HG02840 (cell line): ENCODE data around the gene BCAP29.
A peak's percentile ranks its signal among the peaks of the same experiment; 100 is the strongest.
"Not testable (repeated sequence)": the region's sequence is repeated elsewhere in the genome, so short reads cannot be mapped to it uniquely, and the experiment has no call there.

Source experiments
- ATAC-seq: cut with Tn5 transposase; IDR thresholded peaks from one replicate; pipeline ENCODE4 v1.9.1; 2021; ENCODE audit warnings: mild to moderate bottlenecking, moderate library complexity, moderate number of reproducible peaks; ENCODE audit not compliant: unreplicated experiment, low FRiP score

BCAP29 gene

DNA sequence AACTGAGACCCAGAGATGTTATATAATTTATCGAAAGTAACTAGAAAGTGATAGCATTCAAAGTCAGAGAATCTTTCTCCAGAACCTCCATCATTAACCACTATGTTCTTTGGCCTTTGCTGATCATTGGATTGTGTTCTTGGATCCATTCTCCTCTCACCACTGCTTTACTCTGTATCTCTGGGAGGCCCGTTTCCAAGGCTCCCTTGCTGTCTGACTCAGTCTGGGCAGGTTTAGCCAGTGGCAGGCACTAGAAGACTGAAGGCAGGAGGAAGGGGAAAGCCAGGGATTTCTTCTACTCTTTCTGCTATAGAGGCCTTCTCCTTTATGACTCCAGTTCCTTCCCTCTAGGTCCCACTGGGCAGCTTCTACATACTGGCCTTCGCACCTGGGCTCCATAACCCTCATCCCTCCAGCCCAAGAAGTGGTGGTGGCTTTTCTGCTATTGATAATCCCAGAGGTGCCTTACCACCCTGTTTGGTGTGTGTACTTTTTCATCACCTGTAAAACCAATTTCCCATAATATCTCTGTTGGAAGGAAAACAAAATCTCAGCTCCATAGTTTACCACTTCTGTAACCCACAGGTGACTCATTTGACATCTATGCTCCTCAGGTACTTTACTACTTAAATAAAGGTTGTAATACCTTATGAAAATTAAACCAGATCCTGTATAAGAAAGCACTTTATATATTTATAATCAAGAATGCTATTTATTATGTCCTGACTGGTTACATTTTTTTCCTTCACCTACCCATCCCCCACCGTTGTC, 36.0 kb downstream of the BCAP29 start:
- ATAC-seq = no peak

DNA sequence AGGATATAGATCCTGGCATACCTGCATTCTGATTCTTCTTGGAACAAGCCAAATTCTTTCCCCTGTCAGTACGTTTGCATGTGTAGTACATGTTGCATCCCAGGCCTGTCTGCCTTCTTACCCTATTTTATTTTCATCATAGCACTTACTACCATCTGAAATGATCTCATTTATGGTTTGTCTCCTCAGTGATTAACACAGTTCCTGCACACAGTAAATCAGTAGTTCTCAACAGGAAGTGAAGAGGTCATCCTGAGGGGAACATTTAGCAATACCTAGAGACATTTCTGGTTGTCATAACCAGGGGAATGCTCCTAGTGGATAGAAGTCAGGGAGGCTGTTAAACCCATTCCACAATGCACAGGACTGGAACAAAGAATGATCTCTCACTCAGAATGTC, 42.4 kb downstream of the BCAP29 start:
- ATAC-seq = no peak

DNA sequence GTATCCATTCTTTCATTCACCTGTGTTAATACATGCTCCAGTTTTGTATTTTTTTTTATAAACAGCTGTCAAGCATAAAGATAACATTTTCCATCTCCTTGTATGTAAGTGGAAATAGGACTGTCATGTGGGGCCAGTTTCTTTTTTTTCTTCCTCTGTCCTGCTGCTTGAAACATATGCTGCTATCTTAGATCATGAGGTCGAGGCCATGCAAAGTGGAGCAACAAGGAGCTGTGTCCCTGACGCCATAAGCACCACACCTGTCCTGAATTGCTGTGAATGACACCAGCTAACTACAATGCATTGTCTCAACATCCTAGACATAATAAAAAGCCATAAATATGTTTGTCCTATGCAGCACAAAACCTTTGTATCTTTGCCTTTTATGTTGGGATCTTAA, 42.8 kb downstream of the BCAP29 start:
- ATAC-seq = no peak

DNA sequence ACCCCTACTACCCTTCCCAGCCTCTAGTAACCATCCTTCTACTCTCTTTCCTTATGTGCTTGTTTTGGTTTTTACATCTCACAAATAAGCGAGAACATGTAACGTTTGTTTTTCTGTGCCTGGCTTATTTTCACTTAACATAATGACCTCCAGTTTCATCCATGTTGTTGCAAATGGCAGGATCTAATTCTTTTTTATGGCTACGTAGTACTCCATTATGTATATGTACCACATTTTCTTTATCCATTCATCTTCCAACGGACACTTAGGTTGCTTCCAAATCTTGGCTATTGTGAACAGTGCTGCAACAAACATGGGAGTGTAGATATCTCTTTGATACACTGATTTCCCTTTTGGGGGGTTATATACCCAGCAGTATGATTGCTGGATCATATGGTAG, 47.0 kb downstream of the BCAP29 start:
- no peak for ATAC-seq

DNA sequence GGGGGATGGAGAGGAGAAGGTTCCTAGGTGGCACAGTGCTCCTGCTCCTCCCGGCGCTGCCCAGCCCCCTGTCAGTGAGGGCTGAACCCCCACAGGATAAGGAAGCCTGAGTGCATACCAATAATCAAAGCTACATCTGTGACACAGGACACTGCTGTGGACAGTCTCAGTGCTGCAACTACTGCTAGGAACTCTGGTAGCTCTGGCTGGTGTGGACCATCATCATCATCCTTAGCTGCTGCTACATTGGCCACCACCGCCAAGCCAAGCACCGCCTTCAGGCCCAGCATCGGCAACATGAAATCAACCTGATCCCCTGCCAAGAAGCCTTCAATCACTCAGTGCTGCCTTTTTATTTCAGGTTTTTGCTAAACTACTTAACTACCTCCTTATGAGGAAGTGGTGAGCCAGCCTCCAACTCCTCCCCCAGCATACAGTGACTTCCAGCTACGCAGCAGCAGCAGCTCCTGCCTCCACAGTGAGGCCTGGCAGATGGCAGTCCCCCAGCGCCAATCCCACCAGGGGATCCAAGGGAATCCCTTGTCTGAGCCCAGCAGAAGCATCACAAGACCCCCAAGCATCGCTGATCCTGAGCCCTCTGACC, 48.5 kb downstream of the BCAP29 start:
- ATAC-seq = no peak

DNA sequence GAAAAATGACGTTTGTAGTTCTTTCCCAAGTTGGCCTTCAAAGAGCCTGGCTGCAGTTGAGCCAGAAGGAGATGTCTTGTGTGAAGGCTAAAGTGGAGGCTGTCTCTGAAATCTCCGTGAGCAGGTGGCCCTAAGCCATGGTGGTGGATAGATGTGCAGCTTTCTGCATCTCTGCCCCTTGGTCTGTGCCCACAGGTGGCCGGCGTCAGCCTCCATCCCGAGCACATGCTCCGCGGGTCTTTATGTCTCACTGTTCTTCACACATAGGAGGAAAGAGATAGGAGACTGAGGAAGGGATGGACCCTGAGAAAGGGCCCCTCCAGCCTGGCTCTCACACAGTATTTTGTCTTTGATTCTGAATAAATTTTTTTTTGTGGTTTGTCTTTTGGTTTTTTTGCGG, 50.3 kb downstream of the BCAP29 start:
- ATAC-seq = no peak

DNA sequence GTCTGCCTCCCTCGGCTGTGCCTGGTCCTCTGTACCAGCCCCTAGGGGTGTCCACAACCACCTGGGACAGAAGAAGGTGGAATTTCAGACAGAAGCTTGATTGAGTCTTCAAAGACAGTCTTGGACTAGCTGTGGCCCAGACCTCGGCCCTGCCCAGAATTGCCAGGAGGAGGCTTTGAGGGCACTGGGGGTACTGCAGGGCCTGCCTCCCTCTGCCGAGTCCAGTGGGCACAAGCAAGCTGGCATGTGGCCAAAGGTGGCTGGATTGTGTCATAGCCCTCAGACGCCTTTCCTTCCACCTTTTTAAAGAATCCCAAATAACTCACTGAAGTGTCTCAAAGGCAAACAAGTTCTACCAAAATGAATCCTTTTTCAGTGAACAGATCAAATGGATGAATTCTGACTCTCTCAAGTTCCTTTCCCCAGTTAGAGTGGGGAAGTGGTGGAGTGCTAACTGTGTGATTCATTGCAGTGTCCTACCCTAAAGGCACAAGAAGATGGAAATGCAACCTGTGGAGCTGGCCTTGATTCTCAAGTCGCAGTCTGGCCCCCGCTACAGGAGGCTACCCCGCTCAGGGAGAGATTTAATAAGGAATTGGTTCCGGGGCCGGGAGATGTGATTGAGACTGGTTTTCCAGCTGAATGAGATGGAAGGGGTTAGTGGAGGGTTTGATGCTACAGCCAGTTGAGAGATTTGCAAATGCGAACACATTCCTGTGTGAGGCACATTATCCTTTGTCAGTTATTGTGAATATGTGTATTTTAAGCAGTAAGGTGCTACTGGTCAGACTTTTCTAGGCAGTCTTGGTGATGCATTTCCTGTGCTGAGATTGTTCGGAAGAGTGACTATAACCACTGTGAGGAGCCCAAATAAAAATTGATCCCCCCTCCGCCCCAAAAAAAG, 51.8 kb downstream of the BCAP29 start:
- ATAC-seq = no peak

DNA sequence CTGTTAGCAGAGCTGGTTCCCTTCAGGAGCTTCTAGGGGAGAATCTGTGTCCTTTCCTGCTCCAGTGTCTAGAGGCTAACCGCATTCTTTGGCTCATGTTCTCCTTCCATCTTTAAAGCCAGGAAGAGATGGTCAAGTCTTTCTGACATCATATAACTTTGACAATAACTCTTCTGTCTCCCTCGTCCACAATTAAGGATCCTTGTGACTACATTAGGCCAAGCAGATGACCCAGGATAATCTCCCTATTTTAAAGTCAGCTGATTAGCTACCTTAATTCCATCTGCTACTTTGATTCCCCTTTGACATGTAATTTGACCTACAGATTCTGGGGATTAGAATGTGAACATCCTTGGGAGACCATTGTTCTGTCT, 52.4 kb downstream of the BCAP29 start:
- ATAC-seq = no peak

DNA sequence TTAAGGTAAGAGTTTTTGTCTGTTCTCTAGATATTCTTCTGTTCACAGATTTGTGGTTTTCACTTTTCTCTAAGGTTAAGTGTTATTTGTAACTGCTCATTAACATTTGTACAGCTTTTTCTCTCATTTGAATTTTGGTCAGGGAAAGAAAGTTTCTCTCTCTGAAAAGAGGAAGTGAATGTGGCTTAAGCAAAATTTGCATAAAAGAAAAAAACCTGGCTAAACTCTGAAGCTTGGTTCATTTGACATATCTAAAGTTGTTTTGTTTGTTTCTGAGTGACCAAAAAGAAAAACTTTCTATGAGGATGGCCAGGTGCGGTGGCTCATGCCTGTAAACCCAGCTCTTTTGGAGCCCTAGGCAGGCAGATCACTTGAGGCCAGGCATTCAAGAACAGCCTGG, 58.5 kb downstream of the BCAP29 start:
- peak; percentile 94 for ATAC-seq

DNA sequence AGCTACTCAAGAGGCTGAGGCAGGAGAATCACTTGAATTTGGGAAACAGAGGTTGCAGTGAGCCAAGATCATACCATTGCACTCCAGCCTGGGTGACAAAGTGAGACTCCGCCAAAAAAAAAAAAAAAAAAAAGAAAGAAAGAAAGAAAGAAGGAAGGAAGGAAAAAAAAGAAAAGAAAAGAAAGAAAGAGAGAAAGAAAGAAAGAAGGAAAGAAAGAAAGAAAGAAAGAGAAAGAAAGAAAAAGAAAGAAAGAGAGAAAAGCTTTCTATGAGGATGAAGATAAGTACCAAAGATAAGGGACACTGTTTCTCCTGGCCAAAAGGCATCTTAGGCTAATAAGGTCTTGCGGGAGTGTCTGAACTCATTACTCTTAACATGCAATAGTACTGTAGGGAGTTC, 59.0 kb downstream of the BCAP29 start:
- ATAC-seq = not testable (repeated sequence)

DNA sequence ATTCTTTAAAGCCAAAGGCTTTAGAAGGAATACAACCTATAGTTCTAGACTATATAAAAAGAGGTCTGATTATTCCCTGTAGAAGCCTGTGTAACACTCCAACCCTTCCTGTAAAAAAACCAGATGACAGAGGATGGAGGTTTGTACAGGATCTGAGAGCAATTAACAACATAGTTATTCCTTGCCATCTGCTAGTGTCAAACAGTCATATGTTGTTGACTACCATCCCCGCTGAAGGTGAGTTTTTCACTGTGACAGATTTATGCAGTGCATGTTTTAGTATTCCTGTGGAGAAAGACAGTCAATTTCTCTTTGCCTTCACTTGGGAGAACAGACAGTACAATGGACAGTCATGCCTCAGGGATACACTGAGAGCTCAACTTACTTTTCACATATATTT, 61.6 kb downstream of the BCAP29 start:
- ATAC-seq = no peak

DNA sequence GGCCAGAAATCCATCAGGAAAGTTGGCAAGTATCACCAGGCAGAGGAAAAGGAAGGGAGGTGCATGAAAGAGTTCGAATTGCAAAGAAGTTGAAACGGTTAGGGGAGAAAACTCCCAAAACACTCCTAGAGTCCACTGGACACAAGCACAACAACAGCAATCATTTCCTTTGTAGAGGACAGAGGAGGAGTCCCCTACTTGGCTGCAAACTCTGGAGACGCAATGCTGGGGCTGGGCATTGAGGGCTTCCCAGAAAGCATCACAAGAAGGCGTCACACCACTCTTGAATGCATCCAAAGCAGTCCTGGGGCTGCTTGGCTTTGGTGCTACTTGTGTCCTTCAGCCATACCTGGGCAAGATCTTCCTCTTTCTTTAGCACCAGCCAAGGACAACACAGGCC, 62.5 kb downstream of the BCAP29 start:
- no peak for ATAC-seq

DNA sequence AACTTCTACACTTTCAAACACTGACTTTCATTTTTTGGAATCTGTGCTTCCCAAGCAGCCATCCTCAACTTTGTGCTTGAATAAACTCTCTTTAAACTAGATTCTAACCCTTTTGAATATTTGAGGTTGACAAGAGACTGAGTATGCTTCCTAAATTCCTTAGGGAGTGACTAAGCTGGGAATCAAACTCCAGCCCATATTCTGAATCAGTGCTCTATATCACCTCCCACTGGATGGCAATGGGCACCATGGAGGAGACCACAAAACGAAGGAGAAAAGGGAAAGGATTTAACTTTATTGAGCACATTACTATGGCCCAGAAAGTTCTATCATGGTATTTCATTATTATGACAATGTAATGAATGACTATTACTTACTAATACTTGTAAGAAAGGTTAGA, 63.4 kb downstream of the BCAP29 start:
- no peak for ATAC-seq

DNA sequence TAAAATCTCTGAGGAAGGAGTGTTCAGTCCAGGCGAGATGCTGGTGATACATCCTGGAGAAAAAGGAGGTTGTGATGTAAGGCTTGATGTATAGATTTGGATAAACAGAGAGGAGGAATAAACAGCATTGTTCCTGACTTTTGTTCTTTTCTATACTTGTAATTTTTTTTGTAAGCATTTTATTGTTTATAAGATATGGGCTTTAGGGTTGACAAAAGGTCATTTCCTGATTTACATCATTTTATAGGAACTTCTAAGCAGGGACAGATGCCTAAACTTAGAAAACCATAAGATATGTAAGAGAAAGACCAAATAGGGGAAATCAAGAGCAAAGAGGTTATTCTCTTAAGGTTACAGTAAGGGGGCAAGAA, 63.9 kb downstream of the BCAP29 start:
- ATAC-seq = no peak

DNA sequence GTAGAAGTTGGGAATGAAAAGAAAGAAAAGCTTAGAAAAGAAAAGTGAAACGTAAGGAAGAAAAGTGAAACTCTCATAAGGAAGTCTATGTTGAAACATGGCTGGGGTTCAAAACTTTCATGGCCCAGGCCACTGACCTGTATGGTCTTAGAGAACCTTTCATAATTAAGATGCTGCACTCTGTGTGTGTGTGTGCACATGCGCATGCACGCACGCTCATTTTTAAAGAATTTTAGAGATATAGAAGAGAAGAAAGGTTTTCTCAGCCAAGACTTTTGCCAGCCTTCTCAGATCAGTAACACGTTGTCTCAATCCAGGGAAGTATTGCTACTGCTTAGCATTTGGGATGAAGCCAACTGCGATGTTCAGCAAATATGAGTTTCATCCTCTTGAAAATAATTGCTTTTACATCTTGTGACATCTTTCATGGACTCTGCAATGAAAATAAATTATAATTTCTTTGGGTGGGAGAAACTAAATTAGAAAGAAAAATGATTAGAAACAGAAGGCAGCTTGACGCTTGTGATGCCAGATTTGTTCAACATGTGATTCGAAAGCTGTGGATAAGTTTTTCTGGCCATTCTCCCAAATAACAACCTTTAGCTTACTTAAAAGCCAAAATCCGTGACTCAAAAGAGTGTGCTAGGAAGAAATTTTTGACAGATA, 64.4 kb downstream of the BCAP29 start:
- no peak for ATAC-seq

DNA sequence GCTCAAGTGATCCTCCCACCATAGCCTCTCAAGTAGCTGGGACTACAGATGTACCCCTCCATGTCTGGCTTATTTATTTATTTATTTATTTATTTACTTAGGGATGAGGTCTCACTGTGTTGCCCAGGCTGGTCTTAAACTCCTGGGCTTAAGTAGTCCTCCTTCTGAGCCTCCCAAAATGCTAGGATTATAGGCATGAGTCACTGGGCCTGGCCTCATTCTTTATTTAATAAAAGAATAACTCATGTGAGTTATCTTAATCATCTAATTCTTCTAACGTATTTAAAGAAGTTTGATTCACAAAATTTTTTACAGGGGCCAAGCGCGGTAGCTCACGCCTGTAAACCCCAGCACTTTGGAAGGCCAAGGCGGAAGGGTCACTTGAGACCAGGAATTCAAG, 72.6 kb downstream of the BCAP29 start:
- ATAC-seq = no peak

DNA sequence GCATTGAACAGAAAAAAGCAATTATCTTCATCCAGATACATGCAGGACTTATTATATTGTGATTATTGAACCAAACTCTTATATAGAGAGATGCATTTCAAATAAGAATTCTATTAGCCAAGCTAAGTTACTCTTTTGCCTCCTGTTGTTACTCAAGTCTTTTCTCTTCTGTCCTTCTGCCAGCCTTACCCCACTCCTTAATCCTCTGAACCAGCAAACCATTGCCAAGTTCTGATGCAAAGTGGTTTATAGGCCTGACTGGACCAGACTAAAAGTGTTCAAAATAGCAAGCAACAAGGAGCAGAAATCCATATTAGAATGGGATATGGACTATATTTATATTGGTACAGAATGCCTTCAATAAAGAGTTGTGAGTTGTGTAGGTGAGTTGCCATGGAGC, 78.4 kb downstream of the BCAP29 start:
- ATAC-seq = no peak

DNA sequence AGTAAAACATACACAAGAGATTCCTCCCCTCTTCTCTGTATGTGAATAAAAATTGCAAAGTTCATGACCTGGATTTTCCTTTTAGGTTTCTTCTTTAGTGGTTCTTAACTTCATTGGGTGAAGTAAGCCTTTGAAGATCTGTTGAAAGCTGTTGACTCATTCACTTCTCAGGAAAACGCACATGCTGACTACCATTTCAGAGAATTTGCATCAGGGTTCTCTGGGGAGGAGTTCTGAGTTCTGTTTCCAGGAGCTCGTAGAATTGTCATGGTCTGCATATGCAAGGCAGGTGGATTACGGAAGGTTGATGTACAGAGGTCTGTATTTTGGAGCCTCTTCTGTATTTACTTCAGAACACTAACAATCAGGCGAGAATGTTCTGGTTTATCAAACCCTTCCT, 79.6 kb downstream of the BCAP29 start:
- ATAC-seq = no peak

DNA sequence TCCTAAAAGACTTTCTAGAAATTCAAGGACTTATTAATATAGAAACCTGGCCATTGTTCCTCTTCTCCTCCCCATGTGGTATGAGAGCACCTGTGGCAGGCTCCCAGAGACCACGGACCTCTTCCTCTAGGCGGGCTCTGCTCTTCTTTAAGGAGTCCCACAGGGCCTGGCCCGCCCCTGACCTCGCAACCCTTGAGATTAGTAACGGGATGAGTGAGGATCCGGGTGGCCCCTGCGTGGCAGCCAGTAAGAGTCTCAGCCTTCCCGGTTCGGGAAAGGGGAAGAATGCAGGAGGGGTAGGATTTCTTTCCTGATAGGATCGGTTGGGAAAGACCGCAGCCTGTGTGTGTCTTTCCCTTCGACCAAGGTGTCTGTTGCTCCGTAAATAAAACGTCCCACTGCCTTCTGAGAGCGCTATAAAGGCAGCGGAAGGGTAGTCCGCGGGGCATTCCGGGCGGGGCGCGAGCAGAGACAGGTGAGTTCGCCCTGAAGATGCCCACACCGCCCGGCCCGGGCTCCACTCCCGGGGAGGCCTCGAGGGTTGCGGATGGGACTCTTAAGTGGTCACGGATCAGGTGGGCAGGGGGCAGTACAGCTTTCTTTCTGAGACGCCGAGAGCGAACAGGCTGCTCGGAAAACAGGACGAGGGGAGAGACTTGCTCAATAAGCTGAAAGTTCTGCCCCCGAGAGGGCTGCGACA, 80.5 kb downstream of the BCAP29 start, which contains the start of gene SLC26A4:
TSS of gene SLC26A4 (plus strand) at position 448 of the 700 bp plus-strand sequence. CDS start 814 bp downstream, outside the sequence.
- ATAC-seq = no peak
